Hippocampal formation (tissue), 2 donors: ENCODE measurements around the gene CNOT2.
A peak's percentile ranks its signal among the peaks of the same experiment; 100 is the strongest.
"Not testable (repeated sequence)": the region's sequence is repeated elsewhere in the genome, so short reads cannot be mapped to it uniquely, and the experiment has no call there.

Experiments used
- DNase-seq, 2 donors: peaks; one replicate each; lab custom pipeline; 2025; lab: John Stamatoyannopoulos, UW

CNOT2 gene

DNA sequence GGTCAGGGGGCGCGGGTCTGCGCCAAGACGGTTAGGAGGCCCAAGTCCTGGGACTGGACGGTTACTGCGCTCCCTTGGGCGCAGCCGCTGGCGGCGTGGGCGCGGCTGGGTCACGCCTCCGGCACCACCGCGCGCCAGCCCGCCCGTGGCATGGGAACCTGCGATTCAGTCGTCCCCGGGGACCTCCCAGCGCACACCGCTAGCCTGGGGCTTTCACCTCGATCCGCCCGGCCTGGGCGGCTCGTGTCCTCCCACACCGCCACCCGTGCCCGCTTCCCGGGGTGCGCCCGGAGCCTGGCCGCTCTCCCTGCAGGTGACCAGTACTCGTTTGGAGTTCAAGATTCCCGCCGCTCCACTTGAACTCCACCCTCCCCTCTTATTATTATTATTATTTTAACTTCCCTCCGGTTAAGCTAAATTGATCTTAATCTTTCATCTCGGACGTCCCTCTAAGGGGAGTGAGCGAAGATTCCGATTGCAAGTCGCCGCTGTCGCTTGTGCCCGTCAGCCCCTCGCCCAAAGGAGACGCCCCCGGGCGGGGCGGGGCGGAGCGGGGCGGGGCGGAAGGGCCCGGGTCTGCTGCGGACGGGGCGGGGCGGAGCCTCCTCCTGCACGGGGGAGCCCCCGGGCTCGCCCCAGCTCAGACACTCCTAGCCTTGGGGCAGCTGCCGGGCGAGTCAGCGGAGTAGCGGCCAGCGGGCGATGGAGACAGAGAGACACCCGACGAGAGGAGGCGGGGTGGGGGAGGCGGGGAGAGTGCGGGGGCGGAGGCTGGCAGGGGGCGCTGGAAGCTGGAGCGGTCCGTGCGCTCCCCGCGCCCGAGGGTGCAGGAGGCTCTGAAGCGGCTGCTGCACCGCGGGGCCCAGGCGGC is 122.7 kb downstream of the CNOT2 start, which contains the start of gene KCNMB4:
Gene KCNMB4, plus strand, starts transcription at position 643 of the 871 bp plus-strand sequence. CDS start 445 bp downstream, outside the sequence.
- DNase-seq = peak; percentile 55 to 79

DNA sequence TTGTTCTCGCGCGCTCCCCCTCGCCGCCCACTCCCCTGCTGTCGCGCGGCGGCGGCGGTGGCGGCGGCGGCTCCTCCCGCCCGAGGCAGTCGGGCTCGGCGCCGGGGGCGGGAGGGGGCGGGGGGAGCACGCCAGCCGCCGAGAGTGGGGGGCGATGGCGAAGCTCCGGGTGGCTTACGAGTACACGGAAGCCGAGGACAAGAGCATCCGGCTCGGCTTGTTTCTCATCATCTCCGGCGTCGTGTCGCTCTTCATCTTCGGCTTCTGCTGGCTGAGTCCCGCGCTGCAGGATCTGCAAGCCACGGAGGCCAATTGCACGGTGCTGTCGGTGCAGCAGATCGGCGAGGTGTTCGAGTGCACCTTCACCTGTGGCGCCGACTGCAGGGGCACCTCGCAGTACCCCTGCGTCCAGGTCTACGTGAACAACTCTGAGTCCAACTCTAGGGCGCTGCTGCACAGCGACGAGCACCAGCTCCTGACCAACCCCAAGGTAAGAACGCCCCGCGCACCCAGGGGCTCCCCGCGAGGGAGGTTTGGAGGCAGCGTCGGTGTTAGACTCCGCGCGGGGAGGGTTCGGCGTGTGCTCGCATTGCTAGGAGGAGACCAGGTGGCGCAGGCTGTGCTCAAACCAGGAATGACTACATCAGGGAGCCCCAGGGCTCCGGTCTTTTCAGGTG is 123.5 kb downstream of the CNOT2 start:
- peak in 1 of 2 donors; percentile 49 for DNase-seq

DNA sequence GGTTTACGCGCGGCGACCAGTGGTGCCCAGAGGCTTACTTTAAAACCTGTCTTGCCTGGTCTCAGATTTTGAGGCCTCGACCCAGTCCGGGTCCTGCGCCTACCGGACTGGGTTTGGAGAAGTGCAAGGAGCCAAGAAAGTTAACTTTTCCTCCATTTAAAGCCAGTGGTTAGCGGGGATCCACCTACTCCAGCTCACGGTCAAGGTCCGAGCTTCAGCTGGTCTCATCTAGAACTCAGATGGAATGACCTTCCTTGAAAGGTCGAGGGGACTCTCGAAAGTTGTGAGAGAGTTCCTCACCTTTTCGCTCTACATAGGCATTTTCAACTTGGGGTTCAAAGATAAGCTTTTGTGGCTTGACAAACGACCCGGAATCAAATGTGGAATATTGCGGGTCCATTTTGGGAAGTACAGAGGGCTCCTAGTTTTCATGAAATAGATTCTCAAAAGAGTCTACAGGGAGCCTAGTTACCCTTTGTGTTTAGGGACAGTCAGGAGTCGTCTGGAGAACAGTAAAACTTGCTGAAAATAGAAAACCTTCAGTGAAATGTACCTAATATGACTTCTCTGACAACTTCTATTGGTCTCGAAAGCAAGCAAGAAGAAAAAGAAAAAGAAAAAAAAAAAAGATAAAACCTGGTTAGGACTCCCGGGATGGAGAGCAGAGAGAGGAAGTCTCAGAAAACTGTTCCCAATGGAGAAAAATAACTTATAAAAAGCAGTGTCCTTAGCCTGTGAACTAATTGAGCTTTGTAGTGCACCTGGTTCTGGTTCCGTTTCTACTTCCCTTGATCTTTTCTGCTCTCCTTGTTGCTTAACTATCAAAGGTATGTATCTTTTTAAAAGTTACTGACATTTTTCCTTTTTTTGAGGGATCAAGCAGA is 124.3 kb downstream of the CNOT2 start:
- peak in 1 of 2 donors; percentile 42 for DNase-seq

DNA sequence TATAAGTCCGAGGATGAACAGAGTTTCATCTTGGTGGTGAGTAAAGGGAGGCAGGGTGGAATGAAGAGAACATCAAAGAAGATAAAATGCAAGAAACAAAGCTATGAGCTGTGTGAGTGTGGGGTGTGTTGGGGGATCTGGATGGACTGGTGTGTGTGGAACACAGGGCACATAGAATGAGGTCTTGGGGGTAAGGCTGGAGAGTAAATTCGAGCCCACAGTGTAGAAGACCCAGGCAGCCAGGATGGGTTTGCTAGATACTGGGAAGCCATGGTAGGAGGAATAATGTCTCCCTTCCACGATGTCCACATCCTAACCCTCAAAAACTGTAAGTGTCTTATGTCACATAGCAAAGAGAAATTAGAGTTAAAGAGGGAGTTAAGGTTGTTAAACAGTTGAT is 129.6 kb downstream of the CNOT2 start:
- no peak for DNase-seq

GRCh38 chr12:70379846-70380245 is 136.6 kb downstream of the CNOT2 start:
- no peak for DNase-seq

GRCh38 chr12:70383484-70383883 is 140.3 kb downstream of the CNOT2 start:
- DNase-seq = no peak

DNA sequence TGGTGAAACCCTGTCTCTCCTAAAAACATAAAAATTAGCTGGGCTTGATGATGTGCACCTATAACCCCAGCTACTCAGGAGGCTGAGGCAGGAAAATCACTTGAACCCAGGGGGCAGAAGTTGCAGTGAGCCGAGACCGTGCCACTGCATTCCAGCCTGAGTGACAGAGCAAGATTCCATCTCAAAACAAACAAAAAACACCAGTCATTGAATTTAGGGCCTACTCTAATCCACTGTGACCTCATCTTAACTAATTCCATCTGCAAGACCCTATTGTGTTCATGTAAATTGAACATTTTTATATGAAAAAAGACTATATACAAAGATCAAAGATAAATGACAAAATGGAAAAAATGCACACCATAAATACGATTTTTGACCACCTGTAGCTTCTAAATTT is 140.7 kb downstream of the CNOT2 start:
- DNase-seq = no peak

- DNase-seq = no peak
These were observed 143.5 kb downstream of the CNOT2 start for GRCh38 chr12:70386771-70387170.

- no peak for DNase-seq
These were observed 146.4 kb downstream of the CNOT2 start for GRCh38 chr12:70389678-70390077.

DNA sequence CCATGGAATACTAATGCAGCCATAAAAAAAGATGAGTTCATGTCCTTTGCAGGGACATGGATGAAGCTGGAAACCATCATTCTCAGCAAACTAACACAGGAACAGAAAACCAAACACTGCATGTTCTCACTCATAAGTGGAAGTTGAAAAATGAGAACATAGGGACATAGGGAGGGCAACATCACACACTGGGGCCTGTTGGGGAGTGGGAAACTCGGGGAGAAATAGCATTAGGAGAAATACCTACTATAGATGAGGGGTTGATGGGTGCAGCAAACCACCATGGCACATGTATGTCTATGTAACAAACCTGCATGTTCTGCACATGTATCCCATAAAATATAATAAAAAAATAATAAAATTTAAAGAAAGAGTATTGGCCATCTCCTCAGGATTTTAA is 149.4 kb downstream of the CNOT2 start:
- DNase-seq = not testable (repeated sequence)

DNA sequence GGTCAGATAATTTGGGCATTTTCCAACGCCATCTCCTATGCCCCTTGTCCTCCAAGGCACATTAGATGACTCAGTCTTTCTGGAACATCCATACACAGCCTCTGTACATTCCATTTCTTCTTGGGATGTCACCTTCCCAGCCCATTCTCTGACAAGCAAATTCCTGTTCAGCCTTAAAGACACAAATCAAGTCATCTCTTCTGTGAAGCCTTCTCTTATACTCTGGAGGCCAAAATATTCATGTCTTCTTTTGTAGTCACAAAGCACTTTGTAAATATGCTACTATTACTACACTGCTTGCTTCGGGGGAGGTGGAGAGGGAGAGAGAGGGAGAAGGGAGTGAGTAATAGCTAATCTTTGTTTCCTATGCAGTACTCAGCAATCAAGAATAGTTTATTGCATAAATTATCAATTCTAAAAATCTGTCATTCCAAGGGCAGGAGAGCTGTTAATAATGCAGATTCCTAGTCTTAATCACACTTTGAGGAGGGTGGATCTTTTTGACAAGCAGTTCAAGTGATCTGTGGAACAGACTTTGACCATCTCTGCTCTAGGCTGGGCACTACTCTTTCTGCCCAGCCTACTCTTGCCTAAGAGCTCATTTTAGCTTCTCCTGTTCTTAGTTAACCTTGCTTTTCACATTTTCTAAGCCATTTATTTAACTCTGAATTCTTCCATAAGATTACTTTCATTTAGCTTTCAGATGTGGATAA is 150.7 kb downstream of the CNOT2 start:
- DNase-seq = no peak

DNA sequence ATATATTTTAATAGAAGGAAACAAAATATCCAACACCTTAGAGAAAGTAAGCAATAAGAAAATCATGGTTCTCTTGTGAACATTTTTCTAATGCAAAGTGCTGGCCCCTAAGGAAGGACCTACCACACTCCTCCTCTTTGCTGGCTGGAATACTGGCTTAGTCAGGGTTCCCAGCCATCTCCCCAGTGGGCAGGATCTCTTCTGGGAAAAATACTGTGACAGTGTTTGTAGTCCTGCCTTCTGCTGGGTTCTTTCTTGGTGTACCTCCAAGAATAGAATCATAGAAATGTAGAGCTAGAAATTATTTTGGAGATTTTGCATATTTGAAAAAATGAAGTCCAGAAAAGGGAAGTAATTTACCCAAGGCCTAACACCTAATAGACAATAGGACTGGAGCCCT is 154.8 kb downstream of the CNOT2 start:
- no peak for DNase-seq

GRCh38 chr12:70398862-70399261 is 155.6 kb downstream of the CNOT2 start:
- DNase-seq = no peak

GRCh38 chr12:70399311-70399710 is 156.1 kb downstream of the CNOT2 start:
- DNase-seq = no peak

DNA sequence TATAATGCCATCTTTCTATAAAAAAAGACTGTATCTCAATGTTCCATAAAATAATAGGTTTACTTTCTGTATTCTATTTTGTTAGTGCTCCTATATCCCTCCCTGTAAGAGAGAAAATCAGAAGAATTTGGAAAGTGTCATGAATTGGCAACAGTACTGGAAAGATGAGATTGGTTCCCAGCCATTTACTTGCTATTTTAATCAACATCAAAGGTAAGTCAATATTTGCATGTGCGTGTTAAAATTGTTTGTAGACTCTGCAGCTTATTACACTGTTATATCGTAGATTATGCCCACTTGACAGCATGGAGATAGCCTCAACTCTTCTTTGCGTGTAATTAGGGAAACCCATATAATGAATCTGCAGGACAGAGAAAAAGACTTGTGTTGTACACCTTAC is 156.9 kb downstream of the CNOT2 start:
- DNase-seq = no peak

GRCh38 chr12:70402597-70402996 is 159.4 kb downstream of the CNOT2 start:
- no peak for DNase-seq

DNA sequence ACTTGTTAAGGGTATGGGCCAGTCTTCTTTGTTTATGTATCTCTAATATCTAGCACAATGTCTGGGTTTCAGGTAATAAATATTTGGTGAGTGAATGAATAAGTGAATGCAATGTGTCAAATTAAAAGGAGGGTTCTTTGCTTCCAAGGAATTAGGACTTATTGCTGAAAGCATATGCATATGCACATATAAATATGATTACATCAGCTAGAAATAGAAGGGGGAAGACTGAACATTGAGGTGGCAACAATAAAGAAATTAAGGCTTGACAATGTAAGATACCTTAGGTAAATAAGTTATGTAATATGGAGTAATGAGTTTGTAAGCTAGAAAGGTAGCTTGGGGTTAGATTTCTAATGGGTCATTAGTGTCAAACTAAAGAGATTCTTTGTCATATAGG is 160.6 kb downstream of the CNOT2 start:
- DNase-seq = no peak
